Stomach smooth muscle (tissue), 2 donors: ENCODE measurements around the gene B4GALNT4.
"Not testable (repeated sequence)": the region's sequence is repeated elsewhere in the genome, so short reads cannot be mapped to it uniquely, and the experiment has no call there.

Source experiments
- H3K27ac ChIP-seq: one replicate; pipeline ENCODE4 v1.7.0; 2013; ENCODE audit warnings: mild to moderate bottlenecking, low read length, inconsistent platforms
- H3K27me3 ChIP-seq, 2 donors: one replicate each; pipeline ENCODE4 v1.7.0; 2013; ENCODE audit warnings: low read length in 2 of 2; ENCODE audit not compliant: insufficient read depth in 2 of 2, control insufficient read depth in 1 of 2
- H3K36me3 ChIP-seq, 2 donors: one replicate each; pipeline ENCODE4 v1.7.0; 2013; ENCODE audit warnings: low read length in 2 of 2; ENCODE audit not compliant: control insufficient read depth in 2 of 2, insufficient read depth in 2 of 2
- H3K4me1 ChIP-seq: one replicate; pipeline ENCODE4 v1.7.0; 2013; ENCODE audit warnings: low read length; ENCODE audit not compliant: control insufficient read depth, insufficient read depth
- H3K4me3 ChIP-seq, 2 donors: one replicate each; pipeline ENCODE4 v1.7.0; 2013; ENCODE audit warnings: low read length in 2 of 2
- H3K9ac ChIP-seq, 2 donors: one replicate each; pipeline ENCODE4 v1.7.0; 2013; ENCODE audit warnings: low read length in 2 of 2, mild to moderate bottlenecking in 1 of 2
- H3K9me3 ChIP-seq, 2 donors: one replicate each; pipeline ENCODE4 v1.7.0; 2013; ENCODE audit warnings: low read length in 2 of 2; ENCODE audit not compliant: control insufficient read depth in 2 of 2
- donor health status: healthy.
- donor health status: Pancreatic carcinoma.

The B4GALNT4 gene

GRCh38 chr11:329886-330253 is 39.4 kb upstream of the B4GALNT4 start:
- Histone ChIP-seq H3K27ac (no peak overlapping the region), H3K9me3 (no peaks in the 10 kb centered on the region), H3K27me3 (no peaks in the 10 kb centered on the region), H3K4me1 (peaks cover 29% of the 10 kb centered on the region), H3K9ac (no peak overlapping the region), H3K36me3 (no peaks in the 10 kb centered on the region), H3K4me3 (no peak overlapping the region)

GRCh38 chr11:330307-330693 is 39.0 kb upstream of the B4GALNT4 start:
- Histone ChIP-seq H3K27me3 (no peaks in the 10 kb centered on the region), H3K9me3 (no peaks in the 10 kb centered on the region), H3K36me3 (no peaks in the 10 kb centered on the region), H3K4me1 (peaks cover 28% of the 10 kb centered on the region), H3K9ac (no peak overlapping the region), H3K27ac (no peak overlapping the region), H3K4me3 (no peak overlapping the region)

- Histone ChIP-seq H3K27me3 (no peaks in the 10 kb centered on the region), H3K27ac (no peak overlapping the region), H3K4me3 (no peak overlapping the region), H3K9ac (no peak overlapping the region), H3K36me3 (no peaks in the 10 kb centered on the region), H3K9me3 (no peaks in the 10 kb centered on the region), H3K4me1 (peaks cover 28% of the 10 kb centered on the region)
Measured at GRCh38 chr11:330694-331357, 38.5 kb upstream of the B4GALNT4 start.

GRCh38 chr11:331358-332060 is 37.8 kb upstream of the B4GALNT4 start:
- Histone ChIP-seq H3K27ac (no peak overlapping the region), H3K9ac (no peak overlapping the region), H3K9me3 (no peaks in the 10 kb centered on the region), H3K36me3 (no peaks in the 10 kb centered on the region), H3K4me1 (peaks cover 26% of the 10 kb centered on the region), H3K27me3 (no peaks in the 10 kb centered on the region), H3K4me3 (no peak overlapping the region)

GRCh38 chr11:332651-333480 is 36.4 kb upstream of the B4GALNT4 start:
- peaks cover 16% of the 10 kb centered on the region for H3K4me1 ChIP-seq

GRCh38 chr11:333616-334263 is 35.6 kb upstream of the B4GALNT4 start:
- H3K36me3 ChIP-seq, H3K27ac ChIP-seq, H3K9ac ChIP-seq, H3K27me3 ChIP-seq, H3K4me3 ChIP-seq, H3K9me3 ChIP-seq: not testable (repeated sequence)
- peaks cover 16% of the 10 kb centered on the region for H3K4me1 ChIP-seq

More at GRCh38 chr11:332651-333480, 36.4 kb upstream of the B4GALNT4 start:
- H3K4me3 ChIP-seq = no peak overlapping the region
- no peak overlapping the region for H3K27ac ChIP-seq
- H3K27me3 ChIP-seq = no peaks in the 10 kb centered on the region
- no peaks in the 10 kb centered on the region for H3K9me3 ChIP-seq
- no peaks in the 10 kb centered on the region for H3K36me3 ChIP-seq
- H3K9ac ChIP-seq = no peak overlapping the region

- peaks cover 0 to 2% of the 10 kb centered on the region in 2 donors for H3K27me3 ChIP-seq
- H3K27ac ChIP-seq = no peak overlapping the region
Measured at GRCh38 chr11:334264-334994, 34.9 kb upstream of the B4GALNT4 start.

GRCh38 chr11:335779-336658 is 33.3 kb upstream of the B4GALNT4 start:
- no peaks in the 10 kb centered on the region for H3K36me3 ChIP-seq
- peak overlapping the region in 1 of 2 donors; percentile 36 for H3K9ac ChIP-seq
- peak overlapping the region; percentile 41 for H3K27ac ChIP-seq
- peaks cover 16% of the 10 kb centered on the region for H3K4me1 ChIP-seq
- H3K27me3 ChIP-seq = peaks cover 0 to 2% of the 10 kb centered on the region in 2 donors
- no peak overlapping the region for H3K4me3 ChIP-seq
- no peaks in the 10 kb centered on the region for H3K9me3 ChIP-seq

More at GRCh38 chr11:334264-334994, 34.9 kb upstream of the B4GALNT4 start:
- H3K4me3 ChIP-seq = peak overlapping the region in 1 of 2 donors; percentile 15
- H3K4me1 ChIP-seq = peaks cover 16% of the 10 kb centered on the region
- no peaks in the 10 kb centered on the region for H3K36me3 ChIP-seq
- no peaks in the 10 kb centered on the region for H3K9me3 ChIP-seq
- no peak overlapping the region for H3K9ac ChIP-seq

GRCh38 chr11:336659-337198 is 32.6 kb upstream of the B4GALNT4 start:
- H3K27me3 ChIP-seq = peaks cover 0 to 2% of the 10 kb centered on the region in 2 donors
- peak overlapping the region; percentile 41 for H3K27ac ChIP-seq
- no peak overlapping the region for H3K4me3 ChIP-seq
- no peak overlapping the region for H3K9ac ChIP-seq
- H3K36me3 ChIP-seq = no peaks in the 10 kb centered on the region
- H3K9me3 ChIP-seq = no peaks in the 10 kb centered on the region
- peaks cover 16% of the 10 kb centered on the region for H3K4me1 ChIP-seq
